HG02623 (cell line): Measurements from ENCODE around the gene PHLDB2.
A peak's percentile ranks its signal among the peaks of the same experiment; 100 is the strongest.

Experiments
- ATAC-seq: cut with Tn5 transposase; IDR thresholded peaks from one replicate; pipeline ENCODE4 v1.9.1; 2021; ENCODE audit warnings: moderate library complexity; ENCODE audit not compliant: unreplicated experiment

The PHLDB2 gene

GRCh38 chr3:112013058-112013783 lies 154.2 kb downstream of the PHLDB2 start:
- ATAC-seq, result peak; percentile 85

- peak; percentile 9 for ATAC-seq
These were observed 154.7 kb downstream of the PHLDB2 start for GRCh38 chr3:112013784-112014143.

- no peak for ATAC-seq
These were observed 158.0 kb downstream of the PHLDB2 start for GRCh38 chr3:112017091-112017490.

- no peak for ATAC-seq
These were observed 159.6 kb downstream of the PHLDB2 start for GRCh38 chr3:112018712-112019111.

GRCh38 chr3:112019716-112020115 lies 160.7 kb downstream of the PHLDB2 start:
- no peak for ATAC-seq

- ATAC-seq, result no peak
These were observed 161.6 kb downstream of the PHLDB2 start for GRCh38 chr3:112020674-112021085.
